SK-MEL-5 (cell line): ENCODE results near the gene ZCCHC13. TPM values are rescaled to one million over a fixed set of nuclear protein-coding genes. Genes with fewer than 3 reads are reported as not detected.
"Not testable (repeated sequence)": the region's sequence is repeated elsewhere in the genome, so short reads cannot be mapped to it uniquely, and the experiment has no call there.

Experiments used
- DNase-seq: peaks from one replicate; pipeline ENCODE4 v3.0.0-alpha.2; 2016; ENCODE audit warnings: low read depth, low spot score
- in situ Hi-C: cut with HindIII; loops from 2 replicates; pipeline ENCODE4 v1.10.0; 2016; ENCODE audit warnings: low sequenced_read_pairs, high pct_unique_total_duplicates, low pct_unique_long_range_greater_than_20kb
- polyA plus RNA-seq, 2 experiments: library from polyadenylated mRNA; depleted of rRNA; stranded (reverse); fragments of >200 nt; gene quantifications; 2 replicates each; pipeline ENCODE4 v1.2.3, GENCODE V29; 2015
- total RNA-seq: library from RNA; depleted of rRNA; stranded (reverse); fragments of >200 nt; shearing (Covaris generic); gene quantifications from 2 replicates; pipeline ENCODE4 v1.2.3, GENCODE V29; 2014; rRNA removed

Gene ZCCHC13
- total RNA-seq: not detected in 2 replicates
- not detected in 2 replicates for polyA plus RNA-seq (2015; cell fraction: cytosol; rRNA removed)
- not detected in 2 replicates for polyA plus RNA-seq (2015; cell fraction: nucleus; rRNA removed)

DNA sequence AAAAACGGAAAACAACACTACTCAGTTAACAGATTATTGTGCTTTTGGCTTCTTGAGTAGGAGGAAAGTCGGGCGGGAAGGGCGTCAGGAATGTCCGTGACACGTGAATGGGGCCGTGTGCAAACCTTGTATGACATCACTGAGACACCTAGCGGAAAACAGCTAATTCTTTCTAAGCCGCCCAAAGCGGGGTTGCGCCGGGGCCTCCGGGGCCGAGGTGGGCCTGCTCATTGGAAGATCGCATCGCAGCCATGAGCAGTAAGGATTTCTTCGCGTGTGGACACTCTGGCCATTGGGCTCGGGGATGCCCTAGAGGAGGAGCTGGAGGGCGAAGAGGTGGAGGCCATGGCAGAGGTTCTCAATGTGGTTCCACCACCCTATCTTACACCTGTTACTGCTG lies at the start of gene ZCCHC13:
Gene ZCCHC13, plus strand, starts transcription at position 165 of the 400 bp plus-strand sequence. Its CDS starts 87 bp downstream, at position 252.
- DNase-seq: no peak

DNA sequence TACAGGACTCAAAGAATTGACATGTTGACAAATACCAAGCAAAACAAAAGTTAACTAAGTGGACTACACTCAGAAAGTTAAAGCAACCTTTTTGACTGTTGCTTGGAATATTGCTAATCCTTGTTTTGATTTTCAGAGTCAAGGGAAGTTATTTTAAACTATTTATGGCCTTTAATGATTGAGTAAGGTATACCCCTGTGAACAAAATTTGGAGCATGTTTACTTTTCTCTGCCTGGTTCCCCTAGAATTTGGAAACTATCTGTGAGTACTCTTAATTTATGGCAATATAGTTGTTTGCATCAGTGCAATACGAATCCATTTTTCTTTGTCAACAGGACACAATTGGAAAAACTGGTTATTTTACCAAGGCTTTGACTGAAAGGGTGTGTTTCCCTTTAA lies 45.9 kb upstream of the ZCCHC13 start:
- in situ Hi-C loops, DNase-seq: not testable (repeated sequence)

More for the DNA sequence above, at the start of gene ZCCHC13:
- in situ Hi-C loops: no loop called here

DNA sequence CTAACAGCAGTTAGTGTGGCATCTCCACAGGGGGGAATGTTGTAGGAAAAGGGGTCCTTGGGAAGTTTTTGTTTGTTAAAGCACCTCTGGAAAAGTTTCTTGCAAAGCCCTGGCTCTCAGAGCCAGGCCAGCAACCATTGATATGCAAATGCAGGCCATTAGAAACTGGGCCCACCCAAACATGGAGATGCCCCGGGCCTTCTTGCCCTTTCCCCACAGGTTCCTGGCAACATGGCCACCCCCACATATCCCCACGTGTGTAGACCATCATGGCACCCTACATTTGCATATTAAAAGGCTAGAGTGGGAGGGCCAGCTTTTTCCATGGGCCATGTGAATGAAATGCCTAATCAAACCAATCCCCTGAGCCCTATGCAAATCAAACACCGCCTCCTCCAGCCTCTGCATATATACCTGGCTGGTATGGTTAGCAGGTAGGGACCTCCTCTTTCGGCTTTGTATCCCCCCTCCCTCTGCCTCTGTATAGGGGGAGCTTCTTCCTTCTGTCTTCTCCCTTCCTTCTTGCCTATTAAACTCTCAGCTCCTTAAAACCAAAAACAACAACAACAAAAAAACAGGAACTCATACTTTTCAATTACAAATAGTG lies 44.0 kb upstream of the ZCCHC13 start:
- in situ Hi-C loops: no loop called here

DNA sequence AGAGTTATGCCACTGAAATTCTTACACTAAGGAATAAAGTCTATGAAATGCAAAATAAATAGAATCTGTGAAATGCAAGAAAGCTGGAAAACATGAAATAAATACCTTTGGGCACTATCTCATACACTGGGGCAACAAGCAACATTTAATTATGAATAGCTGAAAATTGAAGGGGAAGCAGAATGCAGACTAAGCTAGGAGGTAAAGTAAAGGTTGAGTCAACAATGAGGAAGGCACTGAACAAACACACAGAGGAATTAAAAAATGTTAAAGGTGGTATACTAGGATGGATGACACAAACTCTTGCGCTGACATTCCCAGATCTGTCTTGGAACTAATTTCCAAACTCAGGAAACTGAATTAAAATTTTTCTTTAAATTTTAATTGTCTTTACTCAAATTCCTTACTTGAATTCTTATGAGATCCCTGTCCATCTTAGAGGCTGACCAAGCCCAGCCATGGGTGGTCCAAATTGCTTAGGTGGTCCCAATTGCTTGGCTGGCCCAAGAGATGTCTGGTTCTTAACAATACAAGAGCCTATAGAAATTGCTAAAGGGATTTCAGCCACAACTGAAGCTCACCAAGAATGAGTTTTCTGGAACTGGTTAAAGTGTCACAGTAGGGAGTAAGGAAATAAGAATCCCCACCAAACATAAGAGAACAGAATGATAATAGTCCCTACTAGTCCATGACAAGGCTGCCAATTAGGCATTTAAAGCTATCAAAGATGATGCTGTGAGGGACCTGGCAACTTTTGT lies 41.3 kb upstream of the ZCCHC13 start:
- no peak for DNase-seq
- in situ Hi-C loops: no loop called here

More for the DNA sequence above, 44.0 kb upstream of the ZCCHC13 start:
- DNase-seq: no peak

- in situ Hi-C loops: no loop called here
- DNase-seq: no peak
Observed at GRCh38 chrX:74270393-74270792, 33.6 kb upstream of the ZCCHC13 start.

DNA sequence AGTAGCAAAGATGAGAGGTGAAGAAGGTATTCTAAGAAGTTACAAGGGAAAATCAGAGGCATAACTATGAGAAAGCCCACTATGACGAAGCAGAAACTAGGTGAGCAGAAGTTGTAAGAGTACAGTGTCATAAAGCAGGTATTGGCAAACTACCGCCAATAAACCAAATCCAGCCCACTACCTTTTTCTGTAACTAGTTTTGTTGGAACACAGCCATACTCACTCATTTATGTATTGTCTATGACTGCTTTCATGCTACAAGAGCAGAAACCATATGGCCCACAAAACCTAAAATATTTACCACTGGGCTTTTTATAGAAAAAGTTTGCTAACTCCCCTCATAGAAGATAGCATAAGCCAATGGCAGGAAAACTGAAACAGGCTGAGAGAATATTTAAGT lies 31.8 kb upstream of the ZCCHC13 start:
- in situ Hi-C loops: no loop called here
- DNase-seq: no peak

GRCh38 chrX:74274516-74274915 lies 29.5 kb upstream of the ZCCHC13 start:
- DNase-seq: no peak
- in situ Hi-C loops: no loop called here

- in situ Hi-C loops: no loop called here
- DNase-seq: no peak
Observed at GRCh38 chrX:74277320-74277719, 26.7 kb upstream of the ZCCHC13 start.

DNA sequence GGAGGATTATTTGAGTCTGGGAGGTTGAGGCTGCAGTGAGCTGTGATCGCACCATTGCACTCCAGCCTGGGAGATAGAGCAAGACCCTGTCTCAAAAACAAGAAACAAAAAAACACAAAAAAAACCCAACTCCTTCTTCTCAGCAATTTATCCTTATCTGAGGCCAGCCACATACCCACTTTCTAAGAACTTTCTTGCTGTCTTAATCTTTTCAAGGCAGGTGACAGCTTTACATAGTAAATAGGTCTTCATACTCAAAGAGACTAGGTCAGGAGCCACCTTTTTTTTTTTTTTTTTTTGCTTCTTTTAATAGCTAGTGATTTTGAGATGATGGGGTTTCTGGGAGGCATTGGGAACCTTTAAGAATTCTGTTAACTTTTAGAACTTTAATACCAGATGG lies 26.1 kb upstream of the ZCCHC13 start:
- in situ Hi-C loops: no loop called here

GRCh38 chrX:74280759-74281158 lies 23.2 kb upstream of the ZCCHC13 start:
- DNase-seq: no peak
- in situ Hi-C loops: no loop called here

More for the DNA sequence above, 26.1 kb upstream of the ZCCHC13 start:
- DNase-seq: no peak

- no peak for DNase-seq
- in situ Hi-C loops: no loop called here
Observed at GRCh38 chrX:74284391-74284952, 19.5 kb upstream of the ZCCHC13 start.

- DNase-seq: peak; percentile 48
- in situ Hi-C loops: no loop called here
Observed at GRCh38 chrX:74286950-74287740, 16.8 kb upstream of the ZCCHC13 start.

DNA sequence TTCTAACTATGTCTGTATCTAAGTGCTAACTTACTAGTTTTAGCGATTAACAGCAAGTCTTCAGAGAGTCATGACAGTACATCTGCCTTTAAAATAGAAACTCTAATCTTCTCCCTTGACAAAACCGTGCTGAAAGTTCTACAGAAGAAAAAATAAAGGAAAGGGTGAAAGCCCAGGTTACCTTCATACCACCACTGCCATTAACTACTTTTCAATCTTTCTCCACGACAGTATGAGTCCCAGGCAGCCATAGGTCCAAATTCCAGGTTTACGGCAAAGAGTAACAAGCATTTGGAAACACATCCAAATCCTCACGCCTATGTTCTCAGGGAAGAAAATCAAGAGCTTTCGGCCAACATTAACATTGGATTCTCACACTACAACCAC lies 12.4 kb upstream of the ZCCHC13 start:
- in situ Hi-C loops: no loop called here
- DNase-seq: no peak

DNA sequence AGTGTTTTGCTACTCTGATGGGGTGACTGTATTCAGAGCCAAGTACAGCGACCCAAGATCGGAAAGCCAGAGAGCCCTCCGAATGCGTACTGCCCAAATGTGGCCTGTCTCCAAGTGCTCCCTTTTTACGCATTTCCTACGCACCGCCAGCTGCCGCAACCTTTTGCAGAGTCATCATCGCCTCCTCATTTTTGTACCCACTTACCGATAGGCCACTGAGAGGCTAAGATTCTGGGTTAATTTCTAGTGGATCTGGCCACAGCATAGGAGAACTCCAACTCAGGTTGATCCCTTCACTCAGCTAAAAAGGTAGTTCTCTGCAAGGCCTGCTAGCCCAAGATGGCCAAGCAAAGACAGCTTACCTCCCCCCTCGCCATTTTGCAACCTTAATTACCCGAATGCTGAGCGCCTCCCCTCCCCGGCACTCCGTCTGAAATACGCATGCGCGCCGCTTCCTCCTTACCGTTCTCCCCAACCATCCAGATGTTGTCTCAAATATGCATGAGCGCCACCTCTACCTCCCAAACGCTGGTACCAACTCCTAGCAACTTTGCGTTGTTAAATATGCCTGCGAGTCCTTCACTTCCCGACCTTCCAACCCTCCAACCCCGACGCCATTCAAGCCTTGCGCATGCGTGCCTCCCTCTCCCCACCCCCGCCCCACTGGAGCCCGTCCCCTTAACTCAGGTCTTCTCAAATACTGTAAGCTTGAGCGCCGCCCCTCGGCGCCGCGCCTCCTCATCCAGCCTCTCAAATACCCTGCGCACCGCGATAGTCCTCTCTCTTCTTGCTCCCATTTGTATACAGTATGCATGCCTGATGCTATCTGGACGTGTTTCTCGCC lies 11.8 kb upstream of the ZCCHC13 start:
- in situ Hi-C loops: no loop called here
- DNase-seq: peak; percentile 89

DNA sequence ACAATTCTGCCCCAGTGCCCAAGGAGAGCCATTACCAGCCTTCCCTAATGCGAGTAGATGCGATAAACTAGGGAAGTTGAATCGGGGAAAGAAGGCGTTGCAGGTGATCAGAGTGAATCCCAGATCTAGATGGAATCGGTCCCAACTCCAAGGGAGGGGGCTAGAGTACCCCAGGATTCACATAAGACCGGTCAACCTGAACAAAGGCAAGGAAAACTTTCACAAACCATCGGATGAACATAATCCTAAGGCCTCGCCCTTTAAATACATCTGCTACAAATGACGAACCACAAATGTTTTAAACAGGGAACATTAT lies 11.2 kb upstream of the ZCCHC13 start:
- in situ Hi-C loops: no loop called here
- DNase-seq: no peak

- DNase-seq: peak; percentile 78
- in situ Hi-C loops: no loop called here
Observed at GRCh38 chrX:74293343-74293946, 10.5 kb upstream of the ZCCHC13 start.

GRCh38 chrX:74295101-74295500 lies 8.9 kb upstream of the ZCCHC13 start:
- DNase-seq: no peak
- in situ Hi-C loops: no loop called here
